WTC11 (cell line): ENCODE data around the gene PCDH9. TPM values are rescaled to one million over a fixed set of nuclear protein-coding genes. Genes with fewer than 3 reads are reported as not detected.

Experiments used
- ATAC-seq: fragments of 200-7000 bp; cut with Tn5 transposase; 2 replicates; pipeline ENCODE4 v1.10.0; 2021; ENCODE audit warnings: mild to moderate bottlenecking, moderate library complexity
- CTCF ChIA-PET: fragments of 300-600 bp; sonication (Branson Sonifier 250); formaldehyde crosslinking; loops from one replicate; lab custom pipeline; 2021; ENCODE audit warnings: antibody characterized with exemption; lab: Charles Lee
- POLR2A ChIA-PET: fragments of 350-600 bp; sonication (Branson Sonifier 250); formaldehyde crosslinking; loops from one replicate; lab custom pipeline; 2021; ENCODE audit warnings: antibody characterized with exemption; lab: Charles Lee
- DNase-seq: peaks from one replicate; pipeline ENCODE4 v3.0.0; 2021; ENCODE audit warnings: low spot score
- H3K27ac Mint-ChIP-seq: 2 replicates; pipeline ENCODE4 v1.8.0; 2021; ENCODE audit warnings: mixed read lengths
- H3K27me3 Mint-ChIP-seq: 2 replicates; pipeline ENCODE4 v1.8.0; 2021; ENCODE audit warnings: low read depth, mild to moderate bottlenecking, moderate library complexity, mixed read lengths
- H3K36me3 Mint-ChIP-seq: 2 replicates; pipeline ENCODE4 v1.8.0; 2021; ENCODE audit warnings: mixed read lengths
- H3K4me1 Mint-ChIP-seq: 2 replicates; pipeline ENCODE4 v1.8.0; 2022; ENCODE audit warnings: mixed read lengths
- H3K4me3 Mint-ChIP-seq: 2 replicates; pipeline ENCODE4 v1.8.0; 2021; ENCODE audit warnings: mild to moderate bottlenecking, moderate library complexity, mixed read lengths
- H3K9me3 Mint-ChIP-seq: 2 replicates; pipeline ENCODE4 v1.8.0; 2021; ENCODE audit warnings: mixed read lengths
- AFF4 ChIP-seq: sonication (generic); formaldehyde crosslinking; IDR thresholded peaks from 2 replicates; pipeline ENCODE4 v1.8.1; 2023; ENCODE audit warnings: mild to moderate bottlenecking, missing genetic modification reagents, borderline replicate concordance
- AR ChIP-seq: fragments of 250-450 bp; sonication (Bioruptor Pico); IDR thresholded peaks from 2 replicates; pipeline ENCODE4 v1.9.0; 2021; ENCODE audit warnings: mild to moderate bottlenecking
- ATF1 ChIP-seq: sonication (generic); formaldehyde crosslinking; IDR thresholded peaks from 2 replicates; pipeline ENCODE4 v1.8.1; 2023; ENCODE audit warnings: mild to moderate bottlenecking, moderate library complexity, missing genetic modification reagents
- ATF2 ChIP-seq: sonication (generic); formaldehyde crosslinking; IDR thresholded peaks from 2 replicates; pipeline ENCODE4 v1.8.1; 2022; ENCODE audit warnings: low read depth, missing genetic modification reagents, borderline replicate concordance
- ATF6 ChIP-seq: sonication (generic); formaldehyde crosslinking; IDR thresholded peaks from 2 replicates; pipeline ENCODE4 v1.8.1; 2023; ENCODE audit warnings: mild to moderate bottlenecking, missing genetic modification reagents
- CREB1 ChIP-seq: sonication (generic); formaldehyde crosslinking; IDR thresholded peaks from 2 replicates; pipeline ENCODE4 v1.8.0; 2023; ENCODE audit warnings: mild to moderate bottlenecking, missing genetic modification reagents
- ELF4 ChIP-seq: sonication (generic); formaldehyde crosslinking; IDR thresholded peaks from 2 replicates; pipeline ENCODE4 v1.8.1; 2022; ENCODE audit warnings: low read depth, mild to moderate bottlenecking, moderate library complexity, missing genetic modification reagents
- FOXP4 ChIP-seq: sonication (generic); formaldehyde crosslinking; IDR thresholded peaks from 2 replicates; pipeline ENCODE4 v1.8.0; 2022; ENCODE audit warnings: mild to moderate bottlenecking, missing genetic modification reagents
- MYBL2 ChIP-seq: sonication (generic); formaldehyde crosslinking; IDR thresholded peaks from 2 replicates; pipeline ENCODE4 v1.8.1; 2023; ENCODE audit warnings: mild to moderate bottlenecking, moderate library complexity, missing genetic modification reagents
- NFE2L1 ChIP-seq: sonication (generic); formaldehyde crosslinking; IDR thresholded peaks from 2 replicates; pipeline ENCODE4 v1.8.1; 2023; ENCODE audit warnings: missing genetic modification reagents
- NR3C1 ChIP-seq: sonication (generic); formaldehyde crosslinking; conservative IDR thresholded peaks from 2 replicates; pipeline ENCODE4 v1.8.1; 2023; ENCODE audit warnings: low read depth, mild to moderate bottlenecking, missing genetic modification reagents
- STAT6 ChIP-seq: sonication (generic); formaldehyde crosslinking; conservative IDR thresholded peaks from 2 replicates; pipeline ENCODE4 v1.8.1; 2023; ENCODE audit warnings: mild to moderate bottlenecking, low read depth, missing genetic modification reagents, moderate library complexity
- TCF7 ChIP-seq: sonication (generic); formaldehyde crosslinking; IDR thresholded peaks from 2 replicates; pipeline ENCODE4 v1.8.0; 2022; ENCODE audit warnings: mild to moderate bottlenecking, low read depth, missing genetic modification reagents, moderate library complexity
- TEAD4 ChIP-seq: sonication (generic); formaldehyde crosslinking; IDR thresholded peaks from 2 replicates; pipeline ENCODE4 v1.8.0; 2022; ENCODE audit warnings: mild to moderate bottlenecking, missing genetic modification reagents
- TP53 ChIP-seq: sonication (generic); formaldehyde crosslinking; IDR thresholded peaks from 2 replicates; pipeline ENCODE4 v1.8.1; 2023; ENCODE audit warnings: mild to moderate bottlenecking, missing genetic modification reagents
- ZNF219 ChIP-seq: sonication (generic); formaldehyde crosslinking; IDR thresholded peaks from 2 replicates; pipeline ENCODE4 v1.8.0; 2023; ENCODE audit warnings: missing genetic modification reagents, mild to moderate bottlenecking, borderline replicate concordance
- ZNF317 ChIP-seq: sonication (generic); formaldehyde crosslinking; IDR thresholded peaks from 2 replicates; pipeline ENCODE4 v1.8.1; 2023; ENCODE audit warnings: low read depth, mild to moderate bottlenecking, moderate library complexity, missing genetic modification reagents, borderline replicate concordance
- ZNF396 ChIP-seq: fragments of 250-450 bp; sonication (Bioruptor Pico); IDR thresholded peaks from 2 replicates; pipeline ENCODE4 v1.8.0; 2021; ENCODE audit warnings: mild to moderate bottlenecking, moderate library complexity, borderline replicate concordance
- total RNA-seq: library from RNA; stranded (reverse); gene quantifications from 3 replicates; pipeline ENCODE4 v1.2.3, GENCODE V29; 2021

The PCDH9 gene
- total RNA-seq, 1 experiment from 2014 or later, result 0.48 TPM

- no peak for TF ChIP-seq ZNF396 (CRISPR knock-in tag)
- TF ChIP-seq NFE2L1 (CRISPR knock-in tag), result no peak
- TF ChIP-seq STAT6 (CRISPR knock-in tag), result no peak
- no peak for TF ChIP-seq AFF4 (CRISPR knock-in tag)
These were observed 449.3 kb downstream of the PCDH9 start (continued) for GRCh38 chr13:66780814-66781213.

GRCh38 chr13:66778461-66778860, 451.7 kb downstream of the PCDH9 start:
- Mint-ChIP-seq H3K4me1 (no peaks in the 10 kb centered on the region), H3K27ac (no peak overlapping the region)

GRCh38 chr13:66775196-66775595, 454.9 kb downstream of the PCDH9 start:
- ChIA-PET CTCF (no interaction called here), POLR2A (no interaction called here)
- ATAC-seq (no peak), DNase-seq (no peak)
- Mint-ChIP-seq H3K36me3 (peaks cover 3% of the 10 kb centered on the region; the same call in 1 of the 2 replicates), H3K27ac (no peak overlapping the region), H3K27me3 (no peaks in the 10 kb centered on the region), H3K4me1 (no peaks in the 10 kb centered on the region), H3K9me3 (peaks cover 7% of the 10 kb centered on the region), H3K4me3 (no peak overlapping the region)
- TF ChIP-seq MYBL2 (CRISPR knock-in tag), result no peak
- no peak for TF ChIP-seq TP53
- no peak for TF ChIP-seq CREB1 (CRISPR knock-in tag)
- no peak for TF ChIP-seq NR3C1 (CRISPR knock-in tag)
- TF ChIP-seq ATF6, result no peak
- TF ChIP-seq TCF7 (CRISPR knock-in tag), result no peak
- no peak for TF ChIP-seq ZNF219 (CRISPR knock-in tag)
- TF ChIP-seq AR (CRISPR knock-in tag), result no peak
- no peak for TF ChIP-seq FOXP4
- TF ChIP-seq ELF4 (CRISPR knock-in tag), result no peak
- no peak for TF ChIP-seq TEAD4
- TF ChIP-seq ATF1 (CRISPR knock-in tag), result no peak

More at GRCh38 chr13:66778461-66778860, 451.7 kb downstream of the PCDH9 start:
- H3K27me3 Mint-ChIP-seq, result no peaks in the 10 kb centered on the region
- H3K9me3 Mint-ChIP-seq, result peaks cover 7% of the 10 kb centered on the region
- ChIA-PET CTCF (interaction anchor here (0.6 kb wide), 1 partner anchor 9 kb away, joined by 3 read pairs; no protein-coding TSS in a partner anchor), POLR2A (no interaction called here)
- peaks cover 3% of the 10 kb centered on the region; the same call in 1 of the 2 replicates for H3K36me3 Mint-ChIP-seq
- DNase-seq, result no peak
- H3K4me3 Mint-ChIP-seq, result no peak overlapping the region
- TF ChIP-seq ATF2 (CRISPR knock-in tag) (no peak), ZNF317 (CRISPR knock-in tag) (no peak)
- ATAC-seq, result no peak
